GM21390 (cell line): ENCODE measurements around the gene ITGB7.

Experiments used
- ATAC-seq: cut with Tn5 transposase; IDR thresholded peaks from one replicate; pipeline ENCODE4 v1.9.1; 2021; ENCODE audit not compliant: unreplicated experiment

Gene ITGB7

GRCh38 chr12:53151039-53151438, 56.0 kb downstream of the ITGB7 start:
- no peak for ATAC-seq

- no peak for ATAC-seq
Measured at GRCh38 chr12:53147653-53148052, 59.4 kb downstream of the ITGB7 start.

GRCh38 chr12:53147181-53147580, 59.9 kb downstream of the ITGB7 start:
- no peak for ATAC-seq

- ATAC-seq, result no peak
Measured at GRCh38 chr12:53145383-53146260, 61.4 kb downstream of the ITGB7 start.

GRCh38 chr12:53143355-53143754, 63.7 kb downstream of the ITGB7 start:
- ATAC-seq, result no peak
